GM12878 (cell line): Measurements from ENCODE around the gene TOB1. TPM values are rescaled to one million over a fixed set of nuclear protein-coding genes. Genes with fewer than 3 reads are reported as not detected.

ENCODE experiments used
- ATAC-seq: fragments of 200-7000 bp; cut with Tn5 transposase; 3 replicates; pipeline ENCODE4 v1.9.1; 2020; ENCODE audit warnings: mild to moderate bottlenecking, moderate library complexity
- BruUV-seq: library from RNA; stranded (reverse); fragments of 400-500 nt; replicated peaks from 2 replicates; lab custom pipeline; 2021; lab: Mats Ljungman, UMichigan
- CTCF ChIA-PET: fragments of 300-600 bp; sonication (Branson Sonifier 250); formaldehyde crosslinking; extraction: SDS; loops from one replicate; lab custom pipeline; 2021; ENCODE audit warnings: inconsistent platforms; lab: Yijun Ruan, JAX
- POLR2A ChIA-PET: fragments of 350-600 bp; formaldehyde crosslinking; extraction: SDS; loops from one replicate; lab custom pipeline; 2021; ENCODE audit warnings: inconsistent platforms; lab: Charles Lee
- RAD21 ChIA-PET: fragments of 300-600 bp; sonication (Branson Sonifier 250); formaldehyde crosslinking; loops from one replicate; lab custom pipeline; 2023; ENCODE audit warnings: antibody characterized with exemption; ENCODE audit not compliant: unreplicated experiment; lab: Charles Lee
- SMC1A ChIA-PET: fragments of 300-600 bp; sonication (Branson Sonifier 250); formaldehyde crosslinking; loops from one replicate; lab custom pipeline; 2023; ENCODE audit not compliant: unreplicated experiment, uncharacterized antibody; lab: Charles Lee
- DNase-seq: peaks from one replicate; pipeline ENCODE4 v3.0.0-alpha.2; 2011; ENCODE audit warnings: low read depth, low spot score
- FAIRE-seq: peaks from 3 replicates; lab custom pipeline; 2011; peaks lifted over from hg19 to GRCh38; lab: Jason Lieb, UNC
- H2AFZ ChIP-seq: 2 replicates; pipeline ENCODE4 v1.6.0; 2011; ENCODE audit warnings: low read depth, low read length, control low read depth; ENCODE audit not compliant: control insufficient read depth
- H3K27ac ChIP-seq: 2 replicates; pipeline ENCODE4 v1.5.1; 2011; ENCODE audit warnings: control low read depth; ENCODE audit not compliant: control insufficient read depth, insufficient read depth
- H3K27me3 ChIP-seq, 2 experiments: replicated peaks in 1 of 2; 2 replicates each; pipeline versions ENCODE4 v1.6.0 to v1.6.1; 2011; ENCODE audit warnings: low read length in 1 of 2; ENCODE audit not compliant: control insufficient read depth in 2 of 2, insufficient read depth in 2 of 2
- H3K36me3 ChIP-seq, 2 experiments: 2 replicates each; pipeline ENCODE4 v1.5.1; 2011; ENCODE audit warnings: low read length in 1 of 2; ENCODE audit not compliant: control insufficient read depth in 2 of 2, insufficient read depth in 2 of 2
- H3K4me1 ChIP-seq: 2 replicates; pipeline ENCODE4 v1.6.1; 2011; ENCODE audit warnings: mild to moderate bottlenecking, low read length, moderate library complexity, mixed read lengths; ENCODE audit not compliant: control insufficient read depth, insufficient read depth
- H3K4me2 ChIP-seq: 2 replicates; pipeline ENCODE4 v1.6.0; 2011; ENCODE audit warnings: control low read depth; ENCODE audit not compliant: control insufficient read depth, insufficient read depth
- H3K4me3 ChIP-seq: fragments of 200-600 bp; sonication (generic); 2 replicates; pipeline ENCODE4 v1.5.1; 2016
- H3K79me2 ChIP-seq: 2 replicates; pipeline ENCODE4 v1.6.0; 2011; ENCODE audit warnings: low read length; ENCODE audit not compliant: control insufficient read depth, insufficient read depth
- H3K9ac ChIP-seq: 2 replicates; pipeline ENCODE4 v1.8.0; 2011; ENCODE audit warnings: low read length, control low read depth, mixed read lengths; ENCODE audit not compliant: control insufficient read depth, insufficient read depth
- H3K9me3 ChIP-seq: replicated peaks from 3 replicates; pipeline ENCODE4 v1.5.1; 2011; ENCODE audit warnings: mild to moderate bottlenecking, low read length; ENCODE audit not compliant: control insufficient read depth, insufficient read depth
- H4K20me1 ChIP-seq: 2 replicates; pipeline ENCODE4 v1.6.0; 2011; ENCODE audit not compliant: control insufficient read depth, insufficient read depth
- ATF7 ChIP-seq: fragments of 450-650 bp; IDR thresholded peaks from 2 replicates; pipeline ENCODE4 v1.6.1; 2016; ENCODE audit warnings: low read depth, mild to moderate bottlenecking
- CEBPB ChIP-seq, 2 experiments: fragments of 150-350 bp in 1 of 2; IDR thresholded peaks; 2 replicates each; pipeline ENCODE4 v1.6.1; 2012 to 2014; ENCODE audit warnings: low read depth in 2 of 2, low read length in 2 of 2, borderline replicate concordance in 1 of 2, inconsistent platforms in 1 of 2
- EED ChIP-seq: sonication (generic); IDR thresholded peaks from 2 replicates; pipeline ENCODE4 v1.6.1; 2016; ENCODE audit warnings: antibody characterized with exemption, low read depth
- FOXK2 ChIP-seq: fragments of 450-650 bp; IDR thresholded peaks from 2 replicates; pipeline ENCODE4 v1.6.1; 2017; ENCODE audit warnings: mild to moderate bottlenecking, moderate library complexity
- MTA3 ChIP-seq: IDR thresholded peaks from 2 replicates; pipeline ENCODE4 v1.6.1; 2012; ENCODE audit warnings: low read length, inconsistent platforms, borderline replicate concordance
- MXI1 ChIP-seq: fragments of 150-350 bp; IDR thresholded peaks from 2 replicates; pipeline ENCODE4 v1.6.1; 2011; ENCODE audit warnings: low read depth, mild to moderate bottlenecking, inconsistent platforms, low read length, improper control_type of control experiment
- NR2C1 ChIP-seq: fragments of 450-650 bp; IDR thresholded peaks from 2 replicates; pipeline ENCODE4 v1.6.1; 2017; ENCODE audit warnings: antibody characterized with exemption, mild to moderate bottlenecking, moderate library complexity
- NR2F1 ChIP-seq: fragments of 450-650 bp; conservative IDR thresholded peaks from 2 replicates; pipeline ENCODE4 v1.6.1; 2017; ENCODE audit warnings: mild to moderate bottlenecking
- PBX3 ChIP-seq: IDR thresholded peaks from 2 replicates; pipeline ENCODE4 v1.6.1; 2011; ENCODE audit warnings: mild to moderate bottlenecking, low read depth, low read length, moderate library complexity; ENCODE audit not compliant: insufficient replicate concordance
- SMAD1 ChIP-seq: fragments of 450-650 bp; IDR thresholded peaks from 2 replicates; pipeline ENCODE4 v1.6.1; 2018; ENCODE audit warnings: mild to moderate bottlenecking, low read depth; ENCODE audit not compliant: partially characterized antibody
- SMARCA5 ChIP-seq: fragments of 450-650 bp; IDR thresholded peaks from 2 replicates; pipeline ENCODE4 v1.6.1; 2017; ENCODE audit warnings: mild to moderate bottlenecking
- STAT1 ChIP-seq: fragments of 450-650 bp; conservative IDR thresholded peaks from 2 replicates; pipeline ENCODE4 v1.6.1; 2014; ENCODE audit warnings: antibody characterized with exemption, mild to moderate bottlenecking
- YBX1 ChIP-seq: fragments of 450-650 bp; IDR thresholded peaks from 2 replicates; pipeline ENCODE4 v1.6.1; 2016; ENCODE audit warnings: antibody characterized with exemption
- ZBED1 ChIP-seq: IDR thresholded peaks from 2 replicates; pipeline ENCODE4 v1.6.1; 2016; ENCODE audit warnings: borderline replicate concordance
- WGBS: methylation state at CpG from one replicate; pipeline ENCODE4 v1.1.6; 2016; ENCODE audit warnings: low lambda C conversion rate; ENCODE audit not compliant: insufficient replicate concordance, insufficient coverage; ENCODE audit errors: missing lambda C conversion rate; 5-methylcytosine and 5-hydroxymethylcytosine counted together
- in situ Hi-C: fragments of 300-500 bp; cut with MboI; formaldehyde crosslinking; loops from 9 replicates; pipeline ENCODE4 v1.14.3; 2018; ENCODE audit warnings: mixed read lengths
- intact Hi-C: fragments of 100-400 bp; cut with micrococcal nuclease; formaldehyde crosslinking; loops from one replicate; pipeline ENCODE4 v1.14.2; 2022; ENCODE audit not compliant: unreplicated experiment
- polyA plus RNA-seq, 11 experiments: library from polyadenylated mRNA; depleted of rRNA in 4 of 11; unstranded in 6 of 11; stranded (reverse) in 5 of 11; fragments of >200 nt; fragmentation: Nextera tagmentation in 4 of 11; fragmentation: Illumina TruSeq in 1 of 11; extraction: Ambion mirVana in 4 of 11; extraction: Trizol in 1 of 11; gene quantifications; 1 replicate in 1 of 11; 2 replicates in 10 of 11; pipeline versions ENCODE4 v1.2.1 to v1.2.3, GENCODE V29; 2011 to 2016; ENCODE audit warnings: inconsistent platforms in 2 of 11, missing spikeins in 2 of 11, low read depth in 1 of 11
- total RNA-seq, 4 experiments: library from RNA; depleted of rRNA in 3 of 4; stranded (reverse); fragments of >200 nt in 3 of 4; fragmentation: Illumina TruSeq in 1 of 4; extraction: Trizol in 1 of 4; gene quantifications; 2 replicates each; pipeline versions ENCODE4 v1.2.1 to v1.2.3, GENCODE V29; 2013 to 2021

Gene TOB1
- total and polyA plus RNA-seq, 10 of the 15 experiments (the other 5 are each of a cell fraction or from before 2014, with no cell fraction given), result 5.0 to 32.4 (median 13.7) TPM

- no peak for FAIRE-seq
- H3K9me3 ChIP-seq, result no peaks in the 10 kb centered on the region
- ChIA-PET CTCF (interaction anchor here (0.7 to 8.1 kb wide), 4 partner anchors 11 to 54 kb away, joined by 3 to 84 read pairs (median 10); no protein-coding TSS in a partner anchor), SMC1A (interaction anchor here (0.5 to 2.1 kb wide), 3 partner anchors 14 to 270 kb away, joined by 3 to 8 read pairs (median 4); no protein-coding TSS in a partner anchor), RAD21 (no interaction called here), POLR2A (no interaction called here)
- intact Hi-C loops (no loop called here), in situ Hi-C loops (no loop called here)
- H2AFZ ChIP-seq, result no peak overlapping the region
- no peak for TF ChIP-seq STAT1
- peaks cover 2 to 4% of the 10 kb centered on the region in 2 experiments; a peak in 3 of 4 replicates for H3K27me3 ChIP-seq
- no peaks in the 10 kb centered on the region for H3K36me3 ChIP-seq
- no peak for ATAC-seq
- 36% methylated on average over 21 of the region's 21 CpGs for WGBS
- no peaks in the 10 kb centered on the region for H3K4me1 ChIP-seq
- H3K4me3 ChIP-seq, result no peak overlapping the region
- H3K79me2 ChIP-seq, result no peaks in the 10 kb centered on the region
- H3K9ac ChIP-seq, result no peak overlapping the region
- H3K27ac ChIP-seq, result no peak overlapping the region
- DNase-seq, result no peak
- no TSS peak for BruUV-seq
- H3K4me2 ChIP-seq, result no peak overlapping the region
- H4K20me1 ChIP-seq, result no peaks in the 10 kb centered on the region
These were observed 27.9 kb downstream of the TOB1 start for GRCh38 chr17:50837980-50838954.

- 37% methylated on average over 7 of the region's 7 CpGs for WGBS
- ChIA-PET POLR2A (no interaction called here), RAD21 (no interaction called here), SMC1A (interaction anchor here (1.5 kb wide), 1 partner anchor 15 kb away, joined by 3 read pairs; no protein-coding TSS in a partner anchor), CTCF (interaction anchor here (0.9 to 1.0 kb wide), 2 partner anchors 15 to 353 kb away, joined by 3 to 4 read pairs; no protein-coding TSS in a partner anchor)
- no TSS peak for BruUV-seq
- Histone ChIP-seq H3K9ac (no peak overlapping the region), H3K9me3 (no peaks in the 10 kb centered on the region), H3K27me3 (peaks cover 2 to 4% of the 10 kb centered on the region in 2 experiments; a peak in 3 of 4 replicates), H3K4me2 (no peak overlapping the region), H2AFZ (no peak overlapping the region), H3K36me3 (no peaks in the 10 kb centered on the region), H3K4me1 (no peaks in the 10 kb centered on the region), H4K20me1 (no peaks in the 10 kb centered on the region), H3K79me2 (no peaks in the 10 kb centered on the region), H3K4me3 (no peak overlapping the region), H3K27ac (no peak overlapping the region)
- in situ Hi-C loops (no loop called here), intact Hi-C loops (no loop called here)
- ATAC-seq (no peak), DNase-seq (no peak), FAIRE-seq (no peak)
- TF ChIP-seq ZBED1 (no peak), EED (no peak), NR2C1 (no peak), NR2F1 (no peak), SMAD1 (no peak), ATF7 (no peak), YBX1 (no peak), MXI1 (no peak), MTA3 (no peak), CEBPB (IDR thresholded peaks at IDR 0.05; ENCODE audit: borderline replicate concordance in 1 of 2, low read depth in 2 of 2, low read length in 2 of 2) (no peak), SMARCA5 (no peak), FOXK2 (no peak), PBX3 (no peak)
These were observed 28.7 kb downstream of the TOB1 start for GRCh38 chr17:50837286-50837979.
